OCI-M1 (cell line): ENCODE data around the gene CD320.
A peak's percentile ranks its signal among the peaks of the same experiment; 100 is the strongest.
"Not testable (repeated sequence)": the region's sequence is repeated elsewhere in the genome, so short reads cannot be mapped to it uniquely, and the experiment has no call there.

Experiments
- DNase-seq: peaks from one replicate; lab custom pipeline; 2025; lab: John Stamatoyannopoulos, UW

CD320 gene

GRCh38 chr19:8333767-8334457, 25.8 kb upstream of the CD320 start:
- DNase-seq: no peak

- no peak for DNase-seq
These were observed 25.0 kb upstream of the CD320 start for GRCh38 chr19:8332976-8333766.

GRCh38 chr19:8331263-8331845, 23.2 kb upstream of the CD320 start:
- no peak for DNase-seq

- no peak for DNase-seq
These were observed 21.8 kb upstream of the CD320 start for GRCh38 chr19:8329996-8330395.

- no peak for DNase-seq
These were observed 17.3 kb upstream of the CD320 start for GRCh38 chr19:8325454-8325853.

GRCh38 chr19:8324186-8325050, 16.3 kb upstream of the CD320 start:
- DNase-seq: no peak

GRCh38 chr19:8323781-8324185, 15.6 kb upstream of the CD320 start:
- DNase-seq: peak; percentile 29

- no peak for DNase-seq
These were observed 14.5 kb upstream of the CD320 start for GRCh38 chr19:8322638-8322997.

GRCh38 chr19:8321986-8322637, 14.0 kb upstream of the CD320 start:
- DNase-seq: peak; percentile 60

GRCh38 chr19:8321067-8321985, 13.2 kb upstream of the CD320 start, which contains the start of the genes NDUFA7 and RPS28:
Gene NDUFA7, minus strand, starts transcription at chr19:8321375. Its CDS starts 17 bp downstream, at chr19:8321358.
Gene RPS28, plus strand, starts transcription at chr19:8321496. Its CDS starts 35 bp downstream, at chr19:8321531.
- peak; percentile 99 for DNase-seq

- peak; percentile 63 for DNase-seq
These were observed 12.5 kb upstream of the CD320 start for GRCh38 chr19:8320564-8321066.

GRCh38 chr19:8319807-8320520, 11.8 kb upstream of the CD320 start:
- DNase-seq: no peak

- DNase-seq: peak; percentile 33
These were observed 10.7 kb upstream of the CD320 start for GRCh38 chr19:8318835-8319234.

- no peak for DNase-seq
These were observed 8.4 kb upstream of the CD320 start for GRCh38 chr19:8316351-8317125.

GRCh38 chr19:8314981-8315640, 7.0 kb upstream of the CD320 start:
- DNase-seq: not testable (repeated sequence)

GRCh38 chr19:8311461-8312260, 3.5 kb upstream of the CD320 start:
- DNase-seq: no peak

- DNase-seq: no peak
These were observed 2.3 kb upstream of the CD320 start for GRCh38 chr19:8310342-8311055.
